Dendritic cell treated with granulocyte-macrophage colony-stimulating factor and Interleukin-4, amounts not matched to agents 40 ng/mL and 50 ng/mL, for 4 days (primary cell): ENCODE measurements around the gene AXIN1.
"Not testable (repeated sequence)": the region's sequence is repeated elsewhere in the genome, so short reads cannot be mapped to it uniquely, and the experiment has no call there.

ENCODE experiments used
- H3K27ac Mint-ChIP-seq: one replicate; pipeline ENCODE4 v1.8.0; 2022; ENCODE audit warnings: mild to moderate bottlenecking, mixed read lengths
- H3K27me3 Mint-ChIP-seq: one replicate; pipeline ENCODE4 v1.8.0; 2022; ENCODE audit warnings: mild to moderate bottlenecking, mixed read lengths
- H3K36me3 Mint-ChIP-seq: one replicate; pipeline ENCODE4 v1.8.0; 2022; ENCODE audit warnings: low read depth, mixed read lengths
- H3K4me1 Mint-ChIP-seq: one replicate; pipeline ENCODE4 v1.8.0; 2022; ENCODE audit warnings: low read depth, mixed read lengths
- H3K4me3 Mint-ChIP-seq: one replicate; pipeline ENCODE4 v1.8.0; 2022; ENCODE audit warnings: mild to moderate bottlenecking, moderate library complexity, mixed read lengths
- H3K9me3 Mint-ChIP-seq: one replicate; pipeline ENCODE4 v1.8.0; 2022; ENCODE audit warnings: mixed read lengths
- intact Hi-C: fragments of 100-400 bp; cut with micrococcal nuclease; formaldehyde crosslinking; loops from one replicate; pipeline ENCODE4 v1.15.0; 2022

AXIN1 gene

GRCh38 chr16:387761-388666, 35.5 kb upstream of the AXIN1 start:
- H3K36me3 Mint-ChIP-seq = peaks cover 13% of the 10 kb centered on the region
- H3K9me3 Mint-ChIP-seq, H3K27ac Mint-ChIP-seq, intact Hi-C loops, H3K27me3 Mint-ChIP-seq, H3K4me3 Mint-ChIP-seq: not testable (repeated sequence)
- peaks cover 27% of the 10 kb centered on the region for H3K4me1 Mint-ChIP-seq

DNA sequence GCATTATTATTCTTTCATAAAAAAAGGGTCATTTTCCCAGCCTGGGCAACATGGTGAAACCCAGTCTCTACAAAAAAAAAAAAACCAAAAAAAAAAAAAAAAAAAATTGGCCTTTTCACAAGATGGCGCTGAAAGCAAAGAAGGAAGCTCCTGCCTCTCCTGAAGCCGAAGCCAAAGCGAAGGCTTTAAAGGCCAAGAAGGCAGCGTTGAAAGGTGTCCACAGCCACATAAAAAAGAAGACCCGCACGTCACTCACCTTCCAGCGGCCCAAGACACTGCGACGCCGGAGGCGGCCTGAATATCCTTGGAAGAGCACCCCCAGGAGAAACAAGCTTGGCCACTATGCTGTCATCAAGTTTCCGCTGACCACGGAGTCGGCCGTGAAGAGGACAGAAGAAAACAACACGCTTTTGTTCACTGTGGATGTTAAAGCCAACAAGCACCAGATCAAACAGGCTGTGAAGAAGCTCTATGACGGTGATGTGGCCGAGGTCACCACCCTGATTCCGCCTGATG, 34.2 kb upstream of the AXIN1 start:
- peaks cover 13% of the 10 kb centered on the region for H3K36me3 Mint-ChIP-seq
- no peak overlapping the region for H3K4me3 Mint-ChIP-seq
- H3K9me3 Mint-ChIP-seq = no peaks in the 10 kb centered on the region
- peaks cover 8% of the 10 kb centered on the region for H3K27me3 Mint-ChIP-seq
- intact Hi-C loops = no loop called here
- peaks cover 27% of the 10 kb centered on the region for H3K4me1 Mint-ChIP-seq
- no peak overlapping the region for H3K27ac Mint-ChIP-seq

DNA sequence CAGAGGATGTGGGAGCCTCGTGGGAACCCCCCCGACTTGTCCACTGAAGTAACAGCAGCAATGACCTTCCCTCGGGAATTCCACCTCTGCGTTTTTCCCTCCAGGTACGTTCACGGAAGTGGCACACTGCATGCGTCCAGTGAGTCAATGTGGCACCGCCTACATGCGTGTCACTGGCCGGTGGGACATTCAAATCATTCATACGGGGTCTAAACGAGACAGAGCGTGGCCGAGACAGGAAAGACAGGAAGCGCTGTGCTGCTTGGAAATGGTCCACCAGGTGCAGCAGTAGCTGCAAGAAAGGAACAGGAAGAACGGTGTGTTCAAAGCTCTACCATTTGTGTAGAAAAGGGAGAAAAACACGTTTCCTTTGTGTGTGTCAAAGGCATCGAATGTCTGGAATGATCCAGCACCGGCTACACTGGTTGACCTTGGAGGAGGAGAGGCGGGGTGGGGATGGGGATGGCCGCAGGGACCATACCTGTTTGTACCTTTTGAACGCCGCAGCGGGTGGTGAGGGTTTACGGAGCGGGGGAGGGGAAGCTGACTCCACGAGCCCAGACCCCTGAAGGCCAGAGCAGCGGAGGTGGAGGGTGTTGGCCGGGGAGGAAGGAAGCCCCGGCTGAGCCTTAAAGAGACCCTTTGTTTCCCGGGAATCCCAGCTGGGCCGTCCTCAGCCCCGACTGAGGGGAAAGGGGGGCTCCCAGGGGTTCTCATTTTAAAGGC, 31.0 kb upstream of the AXIN1 start:
- Mint-ChIP-seq H3K27ac (peak overlapping the region; percentile 74), H3K36me3 (peaks cover 21% of the 10 kb centered on the region), H3K27me3 (peaks cover 8% of the 10 kb centered on the region), H3K4me1 (peaks cover 43% of the 10 kb centered on the region), H3K9me3 (no peaks in the 10 kb centered on the region), H3K4me3 (peak overlapping the region; percentile 89)
- intact Hi-C loops = no loop called here

- Mint-ChIP-seq H3K27ac (peak within 1 kb of the TSS; percentile 74), H3K36me3 (peaks cover 29% of the 10 kb centered on the region), H3K27me3 (peaks cover 6% of the 10 kb centered on the region), H3K4me3 (peak within 1 kb of the TSS; percentile 89), H3K9me3 (no peaks in the 10 kb centered on the region), H3K4me1 (peaks cover 45% of the 10 kb centered on the region)
- intact Hi-C loops = loop anchor here (1.0 kb wide), 1 partner anchor 14 kb away; no protein-coding TSS in a partner anchor
Measured at GRCh38 chr16:381789-382717, 29.5 kb upstream of the AXIN1 start, which contains the start of gene PGAP6. Gene PGAP6, minus strand, starts transcription at chr16:381978. Its CDS starts 157 bp downstream, at chr16:381821.

DNA sequence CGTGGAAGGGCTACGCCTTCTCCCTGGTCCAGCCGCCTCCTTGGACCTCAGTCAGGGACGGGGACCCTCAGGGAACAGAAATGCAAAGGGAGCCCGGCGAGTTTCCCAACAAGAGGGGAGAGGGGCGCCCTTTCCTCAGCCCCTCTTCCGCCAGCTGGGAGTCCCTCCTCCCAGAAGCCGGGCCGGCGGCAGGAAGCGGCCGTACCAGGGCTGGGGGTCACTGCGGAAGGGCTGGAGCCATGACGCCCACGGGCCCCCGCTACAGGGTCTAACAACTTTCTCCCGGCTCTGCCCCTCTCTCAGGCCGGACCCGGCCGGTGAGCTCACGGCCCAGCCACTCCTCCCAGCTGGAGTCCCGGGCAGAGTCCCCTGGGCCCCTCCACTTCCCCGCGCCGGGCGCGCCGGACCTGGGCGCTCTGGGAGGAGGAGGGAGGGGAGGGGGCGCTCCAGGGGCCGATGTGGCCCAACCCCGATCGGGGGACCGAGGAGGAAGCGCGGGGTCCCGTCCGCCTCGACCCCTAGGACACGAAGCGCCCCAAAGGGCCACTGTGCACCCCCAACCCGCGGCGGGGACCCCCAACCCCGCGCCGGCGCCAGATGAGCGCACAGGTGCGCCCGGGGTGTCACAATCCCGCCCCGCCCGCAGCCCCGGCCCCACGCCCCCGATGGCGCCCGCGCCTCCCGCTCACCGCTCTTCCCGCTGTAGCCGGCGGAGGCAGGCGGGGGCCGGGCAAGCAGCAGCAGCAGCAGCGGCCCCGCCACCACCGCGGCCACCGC, 28.7 kb upstream of the AXIN1 start:
- peaks cover 6% of the 10 kb centered on the region for H3K27me3 Mint-ChIP-seq
- intact Hi-C loops = no loop called here
- H3K9me3 Mint-ChIP-seq = no peaks in the 10 kb centered on the region
- peak overlapping the region; percentile 77 for H3K4me3 Mint-ChIP-seq
- peak overlapping the region; percentile 39 for H3K27ac Mint-ChIP-seq
- H3K4me1 Mint-ChIP-seq = peaks cover 42% of the 10 kb centered on the region
- peaks cover 34% of the 10 kb centered on the region for H3K36me3 Mint-ChIP-seq

GRCh38 chr16:380762-381011, 28.2 kb upstream of the AXIN1 start:
- peak overlapping the region; percentile 39 for H3K27ac Mint-ChIP-seq
- peak overlapping the region; percentile 77 for H3K4me3 Mint-ChIP-seq
- H3K4me1 Mint-ChIP-seq = peaks cover 41% of the 10 kb centered on the region
- H3K27me3 Mint-ChIP-seq = peaks cover 6% of the 10 kb centered on the region
- no peaks in the 10 kb centered on the region for H3K9me3 Mint-ChIP-seq
- intact Hi-C loops = no loop called here
- H3K36me3 Mint-ChIP-seq = peaks cover 35% of the 10 kb centered on the region

GRCh38 chr16:379961-380761, 27.6 kb upstream of the AXIN1 start:
- Mint-ChIP-seq H3K36me3 (peaks cover 41% of the 10 kb centered on the region), H3K27ac (peak overlapping the region; percentile 22), H3K27me3 (peaks cover 6% of the 10 kb centered on the region), H3K9me3 (no peaks in the 10 kb centered on the region), H3K4me3 (peak overlapping the region; percentile 77), H3K4me1 (peaks cover 41% of the 10 kb centered on the region)
- intact Hi-C loops = no loop called here

- intact Hi-C loops = no loop called here
- Mint-ChIP-seq H3K4me3 (no peak overlapping the region), H3K9me3 (no peaks in the 10 kb centered on the region), H3K36me3 (peaks cover 49% of the 10 kb centered on the region), H3K4me1 (peaks cover 38% of the 10 kb centered on the region), H3K27me3 (peaks cover 6% of the 10 kb centered on the region), H3K27ac (peak overlapping the region; percentile 22)
Measured at GRCh38 chr16:379183-379960, 26.8 kb upstream of the AXIN1 start.

GRCh38 chr16:378821-379182, 26.3 kb upstream of the AXIN1 start:
- intact Hi-C loops = no loop called here
- Mint-ChIP-seq H3K27me3 (peaks cover 6% of the 10 kb centered on the region), H3K9me3 (no peaks in the 10 kb centered on the region), H3K27ac (no peak overlapping the region), H3K36me3 (peaks cover 54% of the 10 kb centered on the region), H3K4me3 (no peak overlapping the region), H3K4me1 (peaks cover 32% of the 10 kb centered on the region)

DNA sequence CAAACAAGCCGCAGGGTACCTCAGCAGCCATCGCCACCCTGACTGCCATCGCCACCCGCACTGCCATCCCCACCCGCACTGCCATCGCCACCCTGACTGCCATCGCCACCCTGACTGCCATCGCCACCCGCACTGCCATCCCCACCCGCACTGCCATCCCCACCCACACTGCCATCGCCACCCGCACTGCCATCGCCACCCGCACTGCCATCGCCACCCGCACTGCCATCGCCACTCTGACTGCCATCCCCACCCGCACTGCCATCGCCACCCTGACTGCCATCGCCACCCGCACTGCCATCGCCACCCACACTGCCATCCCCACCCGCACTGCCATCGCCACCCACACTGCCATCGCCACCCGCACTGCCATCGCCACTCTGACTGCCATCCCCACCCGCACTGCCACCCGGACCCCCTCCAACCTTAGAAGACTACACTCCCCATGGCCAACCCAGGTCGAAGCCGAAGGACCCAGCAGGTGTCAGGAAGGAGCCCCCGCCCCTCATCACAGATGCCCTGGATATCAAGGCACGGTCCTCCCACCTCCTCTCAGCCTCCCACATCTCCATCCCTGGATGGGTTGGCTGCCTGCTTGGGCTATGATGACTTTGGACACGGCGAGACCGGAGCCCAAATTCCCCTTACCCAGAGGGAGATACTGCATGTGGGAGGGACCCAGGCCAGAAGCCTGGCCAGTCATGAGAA, 25.7 kb upstream of the AXIN1 start:
- intact Hi-C loops, H3K27me3 Mint-ChIP-seq, H3K4me3 Mint-ChIP-seq, H3K27ac Mint-ChIP-seq, H3K9me3 Mint-ChIP-seq: not testable (repeated sequence)
- Mint-ChIP-seq H3K36me3 (peaks cover 56% of the 10 kb centered on the region), H3K4me1 (peaks cover 27% of the 10 kb centered on the region)

DNA sequence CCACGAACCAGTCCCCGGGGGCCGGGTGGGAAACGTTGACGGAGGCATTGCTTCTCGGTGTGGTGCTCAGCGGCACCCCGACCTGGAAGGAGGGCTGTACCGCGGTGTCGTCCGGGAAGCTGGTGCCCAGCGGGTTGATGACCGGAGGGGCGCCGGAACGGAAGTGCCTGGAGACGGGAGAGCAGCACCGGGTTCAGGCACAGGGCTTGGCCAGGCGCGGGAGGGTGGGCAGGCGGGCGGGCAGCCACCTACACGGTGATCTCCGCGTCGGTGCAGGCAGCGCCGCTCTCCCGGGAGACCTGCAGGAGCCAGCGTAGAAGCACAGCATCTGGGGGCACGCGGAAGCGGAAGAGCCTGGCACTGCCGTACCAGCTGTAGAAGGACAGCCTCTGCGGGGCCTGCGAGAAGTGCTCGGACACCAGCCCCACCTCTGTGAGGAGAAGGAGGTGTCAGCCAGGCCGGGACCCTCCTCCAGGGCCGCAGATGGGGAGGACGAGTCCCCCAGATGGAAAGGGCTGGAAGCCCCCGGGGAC, 25.0 kb upstream of the AXIN1 start:
- peaks cover 19% of the 10 kb centered on the region for H3K4me1 Mint-ChIP-seq
- no peaks in the 10 kb centered on the region for H3K27me3 Mint-ChIP-seq

More for the DNA sequence above, 25.0 kb upstream of the AXIN1 start:
- no peak overlapping the region for H3K27ac Mint-ChIP-seq
- intact Hi-C loops = no loop called here
- peaks cover 61% of the 10 kb centered on the region for H3K36me3 Mint-ChIP-seq
- H3K9me3 Mint-ChIP-seq = no peaks in the 10 kb centered on the region
- no peak overlapping the region for H3K4me3 Mint-ChIP-seq
